GM12865 (cell line): Measurements from ENCODE around the gene ALG1.
"Not testable (repeated sequence)": the region's sequence is repeated elsewhere in the genome, so short reads cannot be mapped to it uniquely, and the experiment has no call there.

Experiments used
- DNase-seq: peaks from one replicate; pipeline ENCODE4 v3.0.0; 2010; ENCODE audit warnings: low read depth
- H3K4me3 ChIP-seq: 2 replicates; pipeline ENCODE4 v1.5.1; 2011; ENCODE audit warnings: mild to moderate bottlenecking, low read depth, low read length, control low read depth
- CTCF ChIP-seq: IDR thresholded peaks from 2 replicates; pipeline ENCODE4 v1.5.1; 2011; ENCODE audit warnings: low read length, control low read depth, low read depth, inconsistent platforms; ENCODE audit not compliant: insufficient read depth; ENCODE audit errors: missing control alignments

The ALG1 gene

GRCh38 chr16:5044011-5044540 is 27.6 kb upstream of the ALG1 start:
- no peak overlapping the region for H3K4me3 ChIP-seq
- DNase-seq = no peak
- no peak for TF ChIP-seq CTCF

DNA sequence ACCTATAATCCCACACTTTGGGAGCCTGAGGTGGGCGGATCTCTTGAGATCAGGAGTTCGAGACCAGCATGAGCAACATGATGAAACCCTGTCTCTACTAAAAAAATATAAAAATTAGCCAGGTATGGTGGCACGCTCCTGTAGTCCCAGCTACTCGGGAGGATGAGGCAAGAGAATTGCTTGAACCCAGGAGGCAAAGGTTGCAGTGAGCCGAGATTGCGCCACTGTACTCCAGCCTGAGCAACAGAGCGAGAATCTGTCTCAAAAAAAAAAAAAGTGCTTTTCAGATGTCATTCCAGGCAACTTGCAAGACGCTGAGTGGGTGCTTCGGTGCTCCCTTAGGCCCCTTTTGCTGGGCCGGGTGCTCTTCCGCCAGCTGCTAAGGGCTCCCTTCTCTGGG is 27.1 kb upstream of the ALG1 start:
- not testable (repeated sequence) for DNase-seq, H3K4me3 ChIP-seq

- no peak for DNase-seq
- TF ChIP-seq CTCF = no peak
- no peak overlapping the region for H3K4me3 ChIP-seq
Observed at GRCh38 chr16:5045499-5046115, 26.0 kb upstream of the ALG1 start.

GRCh38 chr16:5046914-5047313 is 24.7 kb upstream of the ALG1 start:
- no peak overlapping the region for H3K4me3 ChIP-seq
- TF ChIP-seq CTCF = no peak
- no peak for DNase-seq

DNA sequence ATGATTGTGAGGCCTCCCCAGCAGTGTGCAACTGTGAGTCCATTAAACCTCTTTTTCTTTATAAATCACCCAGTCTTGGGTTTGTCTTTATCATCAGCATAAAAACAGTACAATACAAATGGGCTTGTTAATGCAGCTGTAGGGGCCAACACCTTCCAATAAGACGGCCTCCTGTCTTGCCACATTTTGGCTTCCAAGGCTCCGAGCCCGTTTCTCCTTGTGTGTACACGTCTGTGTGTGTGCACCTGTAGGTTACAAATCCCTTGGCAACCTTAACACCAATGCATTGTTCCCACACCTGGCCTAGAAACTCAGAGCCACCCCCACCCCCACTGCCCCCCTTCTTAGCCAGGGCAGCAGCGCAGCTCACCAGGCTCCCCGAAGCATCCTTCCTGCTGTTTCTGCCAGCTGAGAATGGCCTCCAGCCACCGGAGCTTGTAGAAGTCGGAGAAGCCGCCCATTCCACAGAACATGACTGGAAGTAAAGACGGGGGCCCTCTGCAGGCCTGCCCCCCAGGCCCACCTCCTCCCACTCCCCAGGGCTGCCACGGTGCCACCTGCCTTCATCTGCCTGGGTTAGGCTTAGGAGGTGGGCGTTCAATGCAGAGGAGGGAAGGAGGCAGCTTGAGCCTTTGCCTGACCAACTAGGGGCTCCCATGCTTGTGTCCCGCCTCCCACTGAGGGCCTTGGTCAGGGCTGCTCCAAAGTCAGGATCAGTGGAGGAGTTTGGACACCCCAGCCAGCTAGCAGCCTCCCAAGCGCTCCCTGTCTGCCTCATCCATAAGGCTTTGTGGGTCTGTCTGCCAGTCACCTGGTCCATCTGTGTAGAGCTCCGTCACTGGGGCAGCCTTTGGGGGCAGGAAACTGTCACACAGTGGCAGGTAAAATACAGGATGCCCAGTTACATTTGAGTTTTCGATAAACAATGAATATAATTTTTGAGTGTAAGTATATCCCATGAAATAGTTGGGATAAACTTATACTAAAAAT is 16.5 kb upstream of the ALG1 start:
- no peak for DNase-seq
- no peak overlapping the region for H3K4me3 ChIP-seq
- no peak for TF ChIP-seq CTCF

DNA sequence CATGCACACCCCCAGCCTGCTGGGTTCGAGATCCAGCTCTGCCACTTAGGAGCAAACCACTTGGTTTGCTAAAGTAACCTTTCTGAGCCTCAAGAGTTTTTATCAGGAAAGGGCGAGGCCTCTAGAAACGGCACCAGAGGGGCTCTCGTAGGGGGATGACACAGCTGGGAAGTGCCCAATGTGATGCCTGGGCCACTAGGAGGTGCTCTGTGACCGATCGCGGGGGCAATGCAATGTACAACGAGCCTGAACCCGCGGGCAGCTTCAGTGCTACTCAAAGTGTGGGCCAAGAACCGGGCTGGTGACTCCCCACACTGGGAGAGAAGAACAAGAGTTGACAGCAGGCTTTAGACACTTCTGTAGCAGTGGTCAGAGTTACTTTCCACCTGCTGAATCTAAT is 15.3 kb upstream of the ALG1 start:
- H3K4me3 ChIP-seq = no peak overlapping the region
- DNase-seq = peak; percentile 72
- TF ChIP-seq CTCF = peak; percentile 80

DNA sequence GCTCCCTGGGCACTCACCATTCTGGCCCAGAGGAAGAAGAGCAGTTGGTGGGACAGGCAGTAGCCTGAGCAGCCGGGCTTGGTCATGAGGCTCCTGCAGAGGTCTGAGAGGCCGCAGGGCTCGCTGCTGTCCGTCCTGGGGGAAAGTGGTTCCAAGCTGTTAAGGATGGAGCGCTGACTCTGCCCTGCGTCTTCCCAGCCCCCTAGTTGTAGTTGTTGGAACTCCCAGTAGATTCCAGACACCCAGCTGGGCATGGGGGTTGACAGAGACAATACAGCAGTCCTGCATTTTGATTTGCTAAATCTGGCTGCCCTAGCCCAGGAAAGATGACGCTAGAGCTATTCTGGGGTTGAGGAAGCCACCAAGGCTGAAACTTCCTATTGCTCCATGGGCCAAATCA is 13.2 kb upstream of the ALG1 start:
- no peak for TF ChIP-seq CTCF
- no peak overlapping the region for H3K4me3 ChIP-seq
- no peak for DNase-seq
